GM21786 (cell line): ENCODE data around the gene DKK3.

Experiments
- ATAC-seq: cut with Tn5 transposase; IDR thresholded peaks from one replicate; pipeline ENCODE4 v1.9.1; 2021; ENCODE audit not compliant: unreplicated experiment

DKK3 gene

GRCh38 chr11:11969380-11970215 is 38.8 kb downstream of the DKK3 start:
- no peak for ATAC-seq

GRCh38 chr11:11968511-11969280 is 39.7 kb downstream of the DKK3 start:
- no peak for ATAC-seq

GRCh38 chr11:11967669-11968510 is 40.5 kb downstream of the DKK3 start:
- ATAC-seq: no peak

GRCh38 chr11:11966826-11967668 is 41.4 kb downstream of the DKK3 start:
- peak; percentile 87 for ATAC-seq

- ATAC-seq: no peak
Observed at GRCh38 chr11:11966354-11966741, 42.1 kb downstream of the DKK3 start.

- no peak for ATAC-seq
Observed at GRCh38 chr11:11965656-11966353, 42.6 kb downstream of the DKK3 start.

GRCh38 chr11:11965192-11965591 is 43.2 kb downstream of the DKK3 start:
- no peak for ATAC-seq

GRCh38 chr11:11964774-11965150 is 43.7 kb downstream of the DKK3 start:
- no peak for ATAC-seq

GRCh38 chr11:11963842-11964773 is 44.3 kb downstream of the DKK3 start:
- no peak for ATAC-seq

GRCh38 chr11:11963067-11963466 is 45.4 kb downstream of the DKK3 start:
- ATAC-seq: no peak

GRCh38 chr11:11961399-11962028 is 46.9 kb downstream of the DKK3 start:
- no peak for ATAC-seq

- no peak for ATAC-seq
Observed at GRCh38 chr11:11960687-11961086, 47.7 kb downstream of the DKK3 start.

GRCh38 chr11:11959601-11960000 is 48.8 kb downstream of the DKK3 start:
- ATAC-seq: no peak

GRCh38 chr11:11958403-11959231 is 49.8 kb downstream of the DKK3 start:
- ATAC-seq: no peak

- ATAC-seq: no peak
Observed at GRCh38 chr11:11956006-11956405, 52.4 kb downstream of the DKK3 start.

GRCh38 chr11:11952036-11952435 is 56.4 kb downstream of the DKK3 start:
- no peak for ATAC-seq

GRCh38 chr11:11949482-11949881 is 58.9 kb downstream of the DKK3 start:
- ATAC-seq: no peak
